Measurements from ENCODE around the gene RTBDN.

The RTBDN gene

DNA sequence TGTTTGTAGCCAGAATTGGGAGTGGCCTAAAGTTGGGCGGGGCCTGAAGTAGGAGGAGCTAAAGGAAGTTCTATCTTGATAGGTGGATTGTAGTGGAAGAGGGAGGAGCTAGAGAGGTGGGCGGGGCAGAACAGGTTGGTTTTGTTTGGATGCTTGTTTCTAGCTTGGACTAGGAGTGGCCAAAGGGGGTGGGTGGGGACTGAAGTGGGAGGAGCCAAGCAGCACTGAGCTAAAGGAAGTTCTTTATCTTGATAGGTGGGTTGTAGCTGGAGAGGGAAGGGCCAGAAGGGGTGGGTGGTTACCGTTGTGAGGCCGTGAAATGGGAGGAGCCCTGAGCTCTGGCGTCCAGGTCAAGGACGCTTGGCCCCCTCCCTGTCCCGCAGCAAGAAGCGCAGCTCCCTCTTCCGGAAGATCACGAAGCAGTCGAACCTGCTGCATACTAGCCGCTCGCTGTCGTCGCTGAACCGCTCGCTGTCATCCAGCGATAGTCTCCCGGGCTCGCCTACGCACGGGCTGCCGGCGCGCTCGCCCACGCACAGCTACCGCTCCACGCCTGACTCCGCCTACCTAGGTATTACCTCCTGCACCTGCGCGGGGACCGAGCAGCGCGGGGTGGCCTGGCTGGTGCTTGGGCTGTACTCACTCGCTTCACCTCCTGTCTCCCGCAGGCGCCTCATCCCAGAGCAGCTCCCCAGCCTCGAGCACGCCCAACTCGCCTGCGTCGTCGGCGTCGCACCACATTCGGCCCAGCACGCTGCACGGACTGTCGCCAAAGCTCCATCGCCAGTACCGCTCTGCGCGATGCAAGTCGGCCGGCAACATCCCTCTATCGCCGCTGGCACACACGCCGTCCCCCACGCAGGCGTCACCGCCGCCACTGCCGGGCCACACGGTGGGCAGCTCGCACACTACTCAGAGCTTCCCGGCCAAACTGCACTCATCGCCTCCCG lies 38.8 kb upstream of the RTBDN start:
- TF ChIP-seq, protein P1, sequence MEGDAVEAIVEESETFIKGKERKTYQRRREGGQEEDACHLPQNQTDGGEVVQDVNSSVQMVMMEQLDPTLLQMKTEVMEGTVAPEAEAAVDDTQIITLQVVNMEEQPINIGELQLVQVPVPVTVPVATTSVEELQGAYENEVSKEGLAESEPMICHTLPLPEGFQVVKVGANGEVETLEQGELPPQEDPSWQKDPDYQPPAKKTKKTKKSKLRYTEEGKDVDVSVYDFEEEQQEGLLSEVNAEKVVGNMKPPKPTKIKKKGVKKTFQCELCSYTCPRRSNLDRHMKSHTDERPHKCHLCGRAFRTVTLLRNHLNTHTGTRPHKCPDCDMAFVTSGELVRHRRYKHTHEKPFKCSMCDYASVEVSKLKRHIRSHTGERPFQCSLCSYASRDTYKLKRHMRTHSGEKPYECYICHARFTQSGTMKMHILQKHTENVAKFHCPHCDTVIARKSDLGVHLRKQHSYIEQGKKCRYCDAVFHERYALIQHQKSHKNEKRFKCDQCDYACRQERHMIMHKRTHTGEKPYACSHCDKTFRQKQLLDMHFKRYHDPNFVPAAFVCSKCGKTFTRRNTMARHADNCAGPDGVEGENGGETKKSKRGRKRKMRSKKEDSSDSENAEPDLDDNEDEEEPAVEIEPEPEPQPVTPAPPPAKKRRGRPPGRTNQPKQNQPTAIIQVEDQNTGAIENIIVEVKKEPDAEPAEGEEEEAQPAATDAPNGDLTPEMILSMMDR (IDR thresholded peaks at IDR 0.05; ENCODE audit: borderline replicate concordance, insufficient read depth, low read depth, low read length): no peak
- H3K4me3 ChIP-seq (ENCODE audit: low read depth, low read length): no peak overlapping the region

DNA sequence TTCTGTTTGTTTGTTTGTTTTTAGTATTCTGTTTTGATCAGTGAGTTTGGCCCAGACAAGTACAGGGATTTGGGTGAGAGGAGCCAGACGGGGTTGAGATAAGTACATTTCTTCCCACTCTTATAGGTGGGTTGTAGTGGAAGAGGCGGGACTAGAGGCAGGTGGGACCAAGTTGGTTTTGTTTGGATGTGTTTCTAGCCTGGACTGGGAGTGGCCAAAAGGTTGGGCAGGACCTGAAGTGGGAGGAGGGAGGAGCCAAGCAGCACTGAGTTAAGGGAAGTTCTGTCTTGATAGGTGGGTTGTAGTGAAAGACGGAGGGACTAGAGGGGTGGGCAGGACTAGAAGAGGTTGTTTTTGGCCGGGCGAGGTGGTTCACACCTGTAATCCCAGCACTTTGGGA lies 37.9 kb upstream of the RTBDN start:
- TF ChIP-seq, protein P1 (IDR thresholded peaks at IDR 0.05; ENCODE audit: borderline replicate concordance, insufficient read depth, low read depth, low read length): no peak

DNA sequence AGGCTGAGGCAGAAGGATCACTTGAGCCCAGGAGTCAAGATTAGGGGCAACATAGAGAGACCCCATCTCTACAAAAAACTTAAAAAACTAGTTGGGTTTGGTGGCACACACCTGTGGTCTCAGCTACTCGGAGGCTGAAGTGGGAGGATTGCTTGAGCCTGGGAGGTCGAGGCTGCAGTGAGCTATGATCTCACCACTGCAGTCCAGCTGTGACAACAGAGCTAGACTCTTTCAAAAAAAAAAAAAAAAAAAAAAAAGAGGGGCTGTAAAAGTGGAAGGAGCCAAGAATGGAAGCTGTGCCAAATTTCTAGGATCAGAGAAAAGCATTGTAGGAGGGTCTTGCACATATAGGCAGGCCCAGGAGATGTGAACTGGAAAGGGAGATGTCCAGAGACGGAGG lies 37.3 kb upstream of the RTBDN start:
- TF ChIP-seq, protein P1 (IDR thresholded peaks at IDR 0.05; ENCODE audit: borderline replicate concordance, insufficient read depth, low read depth, low read length): no peak
- H3K4me3 ChIP-seq (ENCODE audit: low read depth, low read length): no peak overlapping the region

More for the DNA sequence above, 37.9 kb upstream of the RTBDN start:
- H3K4me3 ChIP-seq (ENCODE audit: low read depth, low read length): no peak overlapping the region

DNA sequence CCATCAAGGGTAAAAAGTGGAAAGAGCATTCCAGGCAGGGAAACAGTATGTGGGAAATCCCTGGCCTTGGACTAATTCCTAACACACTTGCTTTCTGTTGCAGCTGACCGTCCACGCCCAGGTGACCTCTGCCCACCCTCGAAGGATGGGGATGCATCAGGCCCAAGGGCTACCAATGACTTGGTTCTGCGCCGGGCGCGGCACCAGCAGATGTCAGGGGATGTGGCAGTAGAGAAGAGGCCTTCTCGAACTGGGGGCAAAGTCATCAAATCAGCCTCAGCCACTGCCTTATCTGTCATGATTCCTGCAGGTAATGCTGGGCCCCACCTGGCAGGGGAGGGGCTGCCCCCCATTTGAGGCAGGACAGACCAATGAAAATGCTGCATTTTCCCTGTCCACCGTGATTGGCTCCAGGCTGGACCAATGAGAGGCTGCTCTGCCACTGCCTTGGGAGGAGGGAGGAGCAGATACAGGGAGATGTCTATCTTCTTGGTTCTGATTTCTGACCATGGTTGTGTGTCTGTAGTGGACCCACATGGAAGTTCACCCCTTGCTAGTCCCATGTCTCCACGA lies 34.2 kb upstream of the RTBDN start:
- no peak overlapping the region for H3K4me3 ChIP-seq (ENCODE audit: low read depth, low read length)
- TF ChIP-seq, protein P1 (IDR thresholded peaks at IDR 0.05; ENCODE audit: borderline replicate concordance, insufficient read depth, low read depth, low read length): no peak

DNA sequence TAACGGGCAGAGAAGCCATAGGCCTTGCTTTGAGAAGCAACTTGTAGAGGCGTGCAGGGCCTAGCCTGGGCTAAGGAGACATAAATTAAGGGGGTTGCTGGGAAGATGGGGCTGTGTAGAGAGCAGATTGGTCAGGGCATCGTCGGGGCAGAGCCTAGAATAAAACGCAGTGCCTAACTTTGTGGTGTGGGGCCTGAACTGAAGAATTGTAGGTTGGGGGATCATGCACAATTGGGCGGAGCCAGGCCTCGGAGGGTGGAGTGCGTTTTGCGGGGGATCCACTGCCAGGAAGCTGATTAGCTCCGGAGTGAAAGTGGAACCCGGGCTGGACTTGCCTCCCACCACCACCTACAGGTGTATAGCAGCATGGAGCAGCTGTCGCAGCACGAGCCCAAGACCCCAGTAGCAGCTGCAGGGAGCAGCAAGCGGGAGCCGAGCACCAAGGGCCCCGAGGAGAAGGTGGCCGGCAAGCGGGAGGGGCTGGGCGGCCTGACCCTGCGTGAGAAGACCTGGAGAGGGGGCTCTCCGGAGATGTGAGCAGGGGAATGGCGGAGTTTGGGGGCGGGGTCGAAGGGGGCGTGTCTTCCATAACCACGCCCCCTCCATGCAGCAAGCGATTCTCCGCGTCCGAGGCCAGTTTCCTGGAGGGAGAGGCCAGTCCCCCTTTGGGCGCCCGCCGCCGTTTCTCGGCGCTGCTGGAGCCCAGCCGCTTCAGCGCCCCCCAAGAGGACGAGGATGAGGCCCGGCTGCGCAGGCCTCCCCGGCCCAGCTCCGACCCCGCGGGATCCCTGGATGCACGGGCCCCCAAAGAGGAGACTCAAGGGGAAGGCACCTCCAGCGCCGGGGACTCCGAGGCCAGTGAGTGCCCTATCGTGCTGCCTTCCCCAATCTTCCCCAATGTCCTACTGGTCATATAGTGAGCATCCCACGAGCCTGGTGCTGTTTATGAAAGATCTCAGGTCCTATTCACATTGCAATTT lies 33.0 kb upstream of the RTBDN start:
- TF ChIP-seq, protein P1 (IDR thresholded peaks at IDR 0.05; ENCODE audit: borderline replicate concordance, insufficient read depth, low read depth, low read length): no peak
- peak overlapping the region; percentile 45 for H3K4me3 ChIP-seq (ENCODE audit: low read depth, low read length)

DNA sequence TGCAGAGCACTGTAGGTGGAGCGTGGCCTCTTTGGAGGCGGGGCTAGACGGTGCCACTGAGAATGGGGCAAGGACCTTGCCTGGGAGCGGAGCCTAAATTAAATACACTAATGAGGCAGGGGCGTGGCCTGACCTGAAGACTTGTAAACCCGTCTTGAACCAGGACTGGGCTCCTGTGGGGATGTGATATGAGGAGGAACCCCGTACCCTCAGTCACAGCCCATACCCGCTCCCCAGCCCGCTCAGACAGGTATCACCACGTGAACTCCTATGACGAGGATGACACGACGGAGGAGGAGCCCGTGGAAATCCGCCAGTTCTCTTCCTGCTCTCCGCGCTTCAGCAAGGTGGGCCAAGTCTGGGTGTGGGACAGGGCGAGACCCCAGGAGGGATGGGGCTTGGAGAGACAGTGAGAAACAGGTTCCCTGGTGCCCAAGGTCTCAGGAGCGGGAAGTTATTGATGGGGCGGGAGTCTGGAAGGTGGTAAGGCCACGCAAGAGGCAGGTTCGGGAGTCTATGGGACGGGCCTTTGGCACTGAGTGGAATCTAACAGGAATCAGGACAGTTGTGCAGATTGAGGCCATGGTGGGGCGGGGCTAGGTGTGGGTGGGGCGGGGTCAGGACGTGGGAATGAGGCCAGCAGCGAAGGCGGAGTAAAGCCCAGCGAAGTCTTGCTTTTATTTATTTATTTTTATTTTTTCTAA lies 32.2 kb upstream of the RTBDN start:
- no peak overlapping the region for H3K4me3 ChIP-seq (ENCODE audit: low read depth, low read length)
- TF ChIP-seq, protein P1 (IDR thresholded peaks at IDR 0.05; ENCODE audit: borderline replicate concordance, insufficient read depth, low read depth, low read length): no peak
